Naive B cell (primary cell): ENCODE data around the gene SERPINH1. TPM values are rescaled to one million over a fixed set of nuclear protein-coding genes. Genes with fewer than 3 reads are reported as not detected.

Source experiments
- ATAC-seq, 2 donors: fragments of 150-1000 bp; cut with Tn5 transposase; 2 replicates each; pipeline ENCODE4 v1.10.0; 2021; ENCODE audit warnings: low read depth in 2 of 2, mild to moderate bottlenecking in 2 of 2, moderate library complexity in 2 of 2
- DNase-seq: peaks from one replicate; pipeline ENCODE4 v3.0.0; 2022
- H3K27ac Mint-ChIP-seq, 6 donors: one replicate each; pipeline ENCODE4 v1.8.0; 2020 to 2022; ENCODE audit warnings: mild to moderate bottlenecking in 6 of 6, mixed read lengths in 6 of 6, moderate library complexity in 5 of 6, inconsistent platforms in 2 of 6
- H3K27me3 Mint-ChIP-seq, 3 donors: one replicate each; pipeline ENCODE4 v1.8.0; 2021 to 2022; ENCODE audit warnings: mixed read lengths in 3 of 3, mild to moderate bottlenecking in 1 of 3
- H3K36me3 Mint-ChIP-seq, 2 donors: one replicate each; pipeline ENCODE4 v1.8.0; 2020 to 2022; ENCODE audit warnings: mixed read lengths in 2 of 2, inconsistent platforms in 1 of 2, mild to moderate bottlenecking in 1 of 2
- H3K4me1 Mint-ChIP-seq, 3 donors: one replicate each; pipeline ENCODE4 v1.8.0; 2020 to 2022; ENCODE audit warnings: mixed read lengths in 3 of 3, inconsistent platforms in 1 of 3, mild to moderate bottlenecking in 1 of 3, moderate library complexity in 1 of 3
- H3K4me3 Mint-ChIP-seq, 8 donors: one replicate each; pipeline ENCODE4 v1.8.0; 2020 to 2022; ENCODE audit warnings: mild to moderate bottlenecking in 8 of 8, mixed read lengths in 8 of 8, moderate library complexity in 8 of 8, inconsistent platforms in 2 of 8
- H3K9me3 Mint-ChIP-seq, 7 donors: one replicate each; pipeline ENCODE4 v1.8.0; 2020 to 2022; ENCODE audit warnings: mixed read lengths in 7 of 7, mild to moderate bottlenecking in 5 of 7, inconsistent platforms in 2 of 7, moderate library complexity in 1 of 7
- polyA plus RNA-seq, 6 donors: library from polyadenylated mRNA; unstranded; fragments of 300-500 nt; fragmentation: Illumina TruSeq; gene quantifications; one replicate each; pipeline ENCODE4 v1.2.3, GENCODE V29; 2021; ENCODE audit warnings: low read depth in 6 of 6

The SERPINH1 gene
- polyA plus RNA-seq, 6 donors from 2014 or later, result 0.40 to 1.4 (median 0.85) TPM; not detected in 1

- Mint-ChIP-seq H3K9me3 (no peaks in the 10 kb centered on the region), H3K4me1 (peaks cover 21 to 26% (median 25%) of the 10 kb centered on the region in 3 donors), H3K27ac (peak overlapping the region in 2 of 6 donors; percentile 5 to 66)
Observed at GRCh38 chr11:75563978-75564552, 2.0 kb downstream of the SERPINH1 start.

DNA sequence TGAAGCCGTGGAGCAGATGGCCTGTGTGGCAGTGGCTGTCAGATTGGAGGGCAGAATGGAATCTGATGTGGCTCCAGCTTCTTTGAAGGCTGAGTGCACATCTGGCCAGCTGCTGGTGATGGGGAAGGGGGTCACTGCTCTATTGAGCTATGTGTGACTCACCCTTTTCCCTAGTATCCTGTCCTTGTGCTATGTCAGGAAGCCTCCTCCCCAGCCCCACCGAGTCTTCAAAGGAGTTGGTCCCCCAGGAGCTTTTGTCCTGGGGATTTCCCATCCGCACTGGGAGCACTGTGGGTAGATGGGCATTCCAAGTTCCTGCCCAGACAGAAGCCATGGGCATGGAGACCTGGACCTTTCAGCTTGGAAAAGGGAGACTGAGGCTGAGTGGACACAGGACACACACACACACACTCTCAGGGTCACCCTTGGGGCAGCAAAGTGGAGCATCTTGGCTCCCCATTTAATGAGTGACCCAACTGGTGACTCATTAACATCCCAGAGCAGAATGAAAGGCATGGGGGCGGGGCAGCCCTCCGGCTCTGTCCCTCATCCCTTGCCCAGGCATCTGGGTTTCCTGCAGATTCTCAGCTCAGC lies 3.3 kb downstream of the SERPINH1 start:
- no peak for DNase-seq
- H3K4me1 Mint-ChIP-seq, result peaks cover 18 to 26% (median 25%) of the 10 kb centered on the region in 3 donors
- no peak overlapping the region for H3K27ac Mint-ChIP-seq
- H3K36me3 Mint-ChIP-seq, result no peaks in the 10 kb centered on the region
- ATAC-seq, result no peak
- peaks cover 0 to 5% (median 0%) of the 10 kb centered on the region in 3 donors for H3K27me3 Mint-ChIP-seq
- H3K9me3 Mint-ChIP-seq, result no peaks in the 10 kb centered on the region
- no peak overlapping the region for H3K4me3 Mint-ChIP-seq

More at GRCh38 chr11:75563978-75564552, 2.0 kb downstream of the SERPINH1 start:
- ATAC-seq (no peak), DNase-seq (no peak)
- H3K27me3 Mint-ChIP-seq, result peaks cover 0 to 11% (median 8%) of the 10 kb centered on the region in 3 donors
- H3K36me3 Mint-ChIP-seq, result no peaks in the 10 kb centered on the region
- peak overlapping the region in 7 of 8 donors; percentile 81 to 98 (median 96) for H3K4me3 Mint-ChIP-seq

DNA sequence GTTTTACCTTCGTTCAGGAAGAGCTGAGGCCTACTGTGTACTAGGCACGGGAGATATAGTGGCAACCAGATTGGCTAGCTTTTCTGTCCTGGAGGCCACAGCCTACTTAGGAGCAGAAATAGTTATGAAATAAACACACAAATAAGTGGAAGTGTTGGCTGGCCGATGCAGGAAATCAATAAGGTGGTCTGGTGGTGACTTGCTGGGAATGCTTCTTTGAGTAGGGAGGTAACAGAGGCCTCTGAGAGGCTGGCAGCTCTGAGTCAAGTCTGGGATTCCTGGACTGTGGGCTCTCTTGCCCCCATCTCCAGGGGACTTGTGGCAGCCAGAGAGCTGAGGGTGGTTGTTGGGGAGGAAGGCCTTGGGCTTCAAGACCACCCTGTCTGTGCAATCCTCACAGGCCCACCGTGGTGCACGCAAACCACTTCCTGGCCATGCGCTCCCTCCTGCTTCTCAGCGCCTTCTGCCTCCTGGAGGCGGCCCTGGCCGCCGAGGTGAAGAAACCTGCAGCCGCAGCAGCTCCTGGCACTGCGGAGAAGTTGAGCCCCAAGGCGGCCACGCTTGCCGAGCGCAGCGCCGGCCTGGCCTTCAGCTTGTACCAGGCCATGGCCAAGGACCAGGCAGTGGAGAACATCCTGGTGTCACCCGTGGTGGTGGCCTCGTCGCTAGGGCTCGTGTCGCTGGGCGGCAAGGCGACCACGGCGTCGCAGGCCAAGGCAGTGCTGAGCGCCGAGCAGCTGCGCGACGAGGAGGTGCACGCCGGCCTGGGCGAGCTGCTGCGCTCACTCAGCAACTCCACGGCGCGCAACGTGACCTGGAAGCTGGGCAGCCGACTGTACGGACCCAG lies 4.1 kb downstream of the SERPINH1 start:
- Mint-ChIP-seq H3K27ac (no peak overlapping the region), H3K36me3 (no peaks in the 10 kb centered on the region), H3K4me3 (no peak overlapping the region), H3K9me3 (no peaks in the 10 kb centered on the region), H3K27me3 (peaks cover 0 to 5% (median 0%) of the 10 kb centered on the region in 3 donors), H3K4me1 (peaks cover 18 to 26% (median 25%) of the 10 kb centered on the region in 3 donors)
- DNase-seq, result no peak
- no peak for ATAC-seq

DNA sequence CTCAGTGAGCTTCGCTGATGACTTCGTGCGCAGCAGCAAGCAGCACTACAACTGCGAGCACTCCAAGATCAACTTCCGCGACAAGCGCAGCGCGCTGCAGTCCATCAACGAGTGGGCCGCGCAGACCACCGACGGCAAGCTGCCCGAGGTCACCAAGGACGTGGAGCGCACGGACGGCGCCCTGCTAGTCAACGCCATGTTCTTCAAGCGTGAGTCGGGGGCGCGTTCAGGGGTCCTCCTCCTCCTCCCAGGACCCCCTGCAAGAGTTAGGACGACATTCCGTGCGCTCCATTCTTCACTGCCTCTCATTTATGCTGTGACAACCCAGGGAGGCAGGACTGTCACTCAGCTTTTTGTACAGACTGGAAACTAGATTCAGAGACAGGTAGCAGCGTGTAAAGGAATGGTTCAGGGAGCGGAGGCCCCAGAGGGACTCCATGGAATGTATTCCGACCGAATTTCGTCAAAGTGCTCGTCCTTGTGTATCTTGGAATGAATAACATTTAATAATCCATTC lies 4.8 kb downstream of the SERPINH1 start:
- peaks cover 14 to 21% (median 19%) of the 10 kb centered on the region in 3 donors for H3K4me1 Mint-ChIP-seq
- no peaks in the 10 kb centered on the region for H3K9me3 Mint-ChIP-seq
- H3K27me3 Mint-ChIP-seq, result peaks cover 0 to under 1% (median 0%) of the 10 kb centered on the region in 3 donors
- no peak overlapping the region for H3K4me3 Mint-ChIP-seq
- H3K36me3 Mint-ChIP-seq, result no peaks in the 10 kb centered on the region
- ATAC-seq, result no peak
- H3K27ac Mint-ChIP-seq, result no peak overlapping the region
- DNase-seq, result no peak

- DNase-seq (no peak), ATAC-seq (no peak)
- H3K27ac Mint-ChIP-seq, result no peak overlapping the region
- no peak overlapping the region for H3K4me3 Mint-ChIP-seq
- H3K36me3 Mint-ChIP-seq, result no peaks in the 10 kb centered on the region
- no peaks in the 10 kb centered on the region for H3K9me3 Mint-ChIP-seq
- H3K4me1 Mint-ChIP-seq, result peaks cover 6 to 10% (median 9%) of the 10 kb centered on the region in 3 donors
- H3K27me3 Mint-ChIP-seq, result no peaks in the 10 kb centered on the region
Observed at GRCh38 chr11:75567971-75568370, 5.9 kb downstream of the SERPINH1 start.

DNA sequence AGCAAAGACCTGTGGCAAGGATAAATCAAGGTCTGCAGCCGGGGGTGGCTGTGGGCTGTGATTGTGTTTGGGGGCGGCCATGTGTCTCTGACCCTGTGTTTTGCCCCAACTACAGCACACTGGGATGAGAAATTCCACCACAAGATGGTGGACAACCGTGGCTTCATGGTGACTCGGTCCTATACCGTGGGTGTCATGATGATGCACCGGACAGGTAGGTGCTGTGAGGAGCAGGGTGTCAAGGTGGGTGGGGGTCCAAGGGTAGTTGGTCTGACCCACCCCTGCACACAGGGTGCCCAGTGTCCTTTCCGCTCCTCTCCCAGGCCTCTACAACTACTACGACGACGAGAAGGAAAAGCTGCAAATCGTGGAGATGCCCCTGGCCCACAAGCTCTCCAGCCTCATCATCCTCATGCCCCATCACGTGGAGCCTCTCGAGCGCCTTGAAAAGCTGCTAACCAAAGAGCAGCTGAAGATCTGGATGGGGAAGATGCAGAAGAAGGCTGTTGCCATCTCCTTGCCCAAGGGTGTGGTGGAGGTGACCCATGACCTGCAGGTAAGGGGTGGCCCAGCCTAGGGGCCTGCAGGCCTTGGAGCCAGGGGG lies 6.7 kb downstream of the SERPINH1 start:
- Mint-ChIP-seq H3K27ac (no peak overlapping the region), H3K4me3 (no peak overlapping the region), H3K36me3 (no peaks in the 10 kb centered on the region), H3K27me3 (no peaks in the 10 kb centered on the region), H3K9me3 (no peaks in the 10 kb centered on the region), H3K4me1 (peaks cover 1 to 2% (median 2%) of the 10 kb centered on the region in 3 donors)
- ATAC-seq (no peak), DNase-seq (no peak)

DNA sequence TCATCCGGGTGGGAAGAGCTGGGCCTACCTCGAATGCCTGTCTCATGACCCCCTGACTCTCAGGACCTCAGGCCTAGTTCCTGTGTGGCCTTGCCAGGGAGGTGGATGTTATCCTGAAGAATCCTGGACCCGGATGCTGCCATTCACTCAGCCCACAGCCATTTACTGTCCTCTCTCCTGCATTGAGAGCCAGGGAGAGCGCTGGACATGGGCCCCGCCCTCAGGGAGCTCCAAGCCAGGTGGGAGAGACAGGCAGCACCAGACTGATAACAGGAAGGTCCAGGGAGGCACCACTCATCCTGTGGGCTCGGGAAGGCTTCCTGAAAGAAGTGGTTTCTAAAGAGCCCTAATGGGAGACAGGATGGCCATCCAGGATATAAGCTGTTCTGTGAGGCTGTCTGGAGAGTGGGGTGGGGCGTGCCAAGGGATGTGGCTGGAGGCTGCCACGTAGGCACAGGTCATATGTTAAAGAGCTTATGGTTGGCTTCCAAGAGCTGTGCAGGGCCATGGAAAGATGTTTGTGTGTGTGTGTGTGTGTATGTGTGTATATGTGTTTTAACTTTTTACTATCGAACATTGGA lies 8.6 kb downstream of the SERPINH1 start:
- Mint-ChIP-seq H3K36me3 (no peaks in the 10 kb centered on the region), H3K27me3 (no peaks in the 10 kb centered on the region), H3K4me1 (peaks cover under 1 to 5% (median 1%) of the 10 kb centered on the region in 3 donors), H3K4me3 (no peak overlapping the region), H3K27ac (peak overlapping the region in 1 of 6 donors; percentile 39), H3K9me3 (no peaks in the 10 kb centered on the region)
- ATAC-seq (no peak), DNase-seq (no peak)

GRCh38 chr11:75571625-75572024 lies 9.6 kb downstream of the SERPINH1 start:
- H3K27me3 Mint-ChIP-seq, result no peaks in the 10 kb centered on the region
- DNase-seq (no peak), ATAC-seq (no peak)
- H3K4me1 Mint-ChIP-seq, result peaks cover 10 to 15% (median 11%) of the 10 kb centered on the region in 3 donors
- no peaks in the 10 kb centered on the region for H3K36me3 Mint-ChIP-seq
- peak overlapping the region in 1 of 6 donors; percentile 65 for H3K27ac Mint-ChIP-seq
- peaks cover 0 to 3% (median 0%) of the 10 kb centered on the region in 7 donors for H3K9me3 Mint-ChIP-seq
- H3K4me3 Mint-ChIP-seq, result no peak overlapping the region

DNA sequence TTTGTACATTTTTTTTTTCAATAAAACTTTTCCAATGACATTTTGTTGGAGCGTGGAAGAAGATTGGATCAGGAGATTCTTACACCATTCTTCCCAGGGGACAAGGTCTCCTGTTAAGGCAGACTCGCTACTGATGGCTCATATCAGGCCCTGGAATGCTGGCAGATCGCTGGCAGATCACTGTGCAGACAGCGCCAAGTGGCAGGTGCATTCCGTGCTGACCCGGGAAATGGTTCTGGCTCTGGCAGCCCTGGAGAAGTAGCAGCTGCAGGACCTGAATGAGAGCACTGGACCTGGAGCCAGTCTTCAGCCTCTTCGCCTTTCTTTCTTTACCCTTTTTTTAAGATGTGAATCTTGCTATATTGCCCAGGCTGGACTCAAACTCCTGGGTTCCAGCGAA lies 10.7 kb downstream of the SERPINH1 start:
- Mint-ChIP-seq H3K9me3 (peaks cover 0 to 3% (median 0%) of the 10 kb centered on the region in 7 donors), H3K36me3 (no peaks in the 10 kb centered on the region), H3K4me1 (peaks cover 14 to 25% (median 15%) of the 10 kb centered on the region in 3 donors), H3K27ac (peak overlapping the region in 1 of 6 donors; percentile 27), H3K27me3 (no peaks in the 10 kb centered on the region), H3K4me3 (no peak overlapping the region)
- ATAC-seq, result no peak
- no peak for DNase-seq

DNA sequence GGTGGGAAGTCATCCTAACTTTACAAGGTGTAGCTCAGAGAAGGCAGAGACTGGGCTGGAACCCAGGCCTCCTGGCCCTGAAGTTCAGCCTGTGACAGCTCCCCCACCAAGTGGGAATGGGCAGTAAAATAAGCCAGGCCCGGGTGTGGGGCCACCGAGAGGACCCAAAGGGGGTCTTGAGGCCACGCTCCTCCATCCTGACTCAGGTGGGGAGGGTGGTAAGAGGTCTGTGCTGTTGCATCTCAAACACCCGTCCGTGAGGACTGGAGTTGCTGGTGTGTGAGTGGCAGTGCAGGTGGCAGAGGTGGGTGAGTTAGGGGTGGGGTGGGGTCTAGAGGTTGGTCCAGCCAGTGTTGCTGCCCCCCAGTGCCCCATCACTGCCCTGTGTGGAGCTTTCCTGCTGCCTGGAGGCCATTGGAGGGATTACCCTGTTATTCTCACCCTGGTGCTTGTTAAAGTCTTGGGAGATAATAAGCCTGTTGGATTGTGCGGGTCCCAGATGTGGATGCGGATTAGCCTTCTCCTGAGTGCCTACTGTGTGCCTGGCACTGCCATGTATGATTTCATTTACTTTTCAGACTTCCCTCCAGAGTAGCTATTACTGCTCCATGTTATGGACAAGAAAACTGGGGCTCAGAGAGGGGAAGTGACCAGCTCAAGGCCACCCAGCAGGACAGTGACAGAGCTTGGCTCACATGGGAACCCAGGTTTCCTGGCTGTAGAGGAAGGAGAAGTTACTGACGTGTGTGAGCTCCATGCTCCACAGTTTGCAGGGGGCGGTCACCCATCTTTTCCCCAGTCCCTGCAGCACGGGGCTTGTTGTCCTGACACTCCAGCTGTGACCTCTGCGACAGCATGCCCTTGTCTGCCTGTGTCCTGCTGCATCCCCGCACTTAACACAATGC lies 12.9 kb downstream of the SERPINH1 start:
- no peak for DNase-seq
- Mint-ChIP-seq H3K4me1 (peaks cover 19 to 43% (median 20%) of the 10 kb centered on the region in 3 donors), H3K4me3 (peak overlapping the region in 2 of 8 donors; percentile 40 to 41), H3K27ac (no peak overlapping the region), H3K9me3 (peaks cover 0 to 3% (median 0%) of the 10 kb centered on the region in 7 donors), H3K27me3 (no peaks in the 10 kb centered on the region), H3K36me3 (no peaks in the 10 kb centered on the region)
- no peak for ATAC-seq

DNA sequence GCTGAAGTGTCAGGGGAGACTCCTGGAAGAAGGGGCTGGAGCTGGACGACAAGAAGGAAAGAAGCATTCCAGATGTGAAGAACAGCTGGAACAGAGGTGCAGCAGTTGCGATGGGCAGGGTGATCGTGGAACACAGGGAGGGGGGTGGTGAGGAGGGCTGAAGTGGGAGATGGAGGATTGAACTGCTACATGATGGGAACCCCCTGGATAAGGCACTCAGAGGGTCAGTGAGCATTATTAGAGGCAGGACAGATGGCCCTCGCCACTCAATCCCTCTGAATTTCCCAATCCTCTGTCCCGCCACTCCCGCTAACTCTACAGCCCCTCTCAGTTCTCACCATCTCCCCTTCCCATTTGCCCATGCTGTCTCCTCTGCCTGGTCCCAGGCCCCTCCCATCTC lies 14.0 kb downstream of the SERPINH1 start:
- no peaks in the 10 kb centered on the region for H3K36me3 Mint-ChIP-seq
- DNase-seq (no peak), ATAC-seq (no peak)
- peak overlapping the region; percentile 21 to 96 (median 92) for H3K27ac Mint-ChIP-seq
- peaks cover 0 to 3% (median 0%) of the 10 kb centered on the region in 7 donors for H3K9me3 Mint-ChIP-seq
- H3K27me3 Mint-ChIP-seq, result no peaks in the 10 kb centered on the region
- peak overlapping the region in 3 of 8 donors; percentile 16 to 81 (median 16) for H3K4me3 Mint-ChIP-seq
- H3K4me1 Mint-ChIP-seq, result peaks cover 22 to 51% (median 26%) of the 10 kb centered on the region in 3 donors

- peak overlapping the region; percentile 21 to 96 (median 92) for H3K27ac Mint-ChIP-seq
- H3K9me3 Mint-ChIP-seq, result peaks cover 0 to 3% (median 0%) of the 10 kb centered on the region in 7 donors
- H3K4me3 Mint-ChIP-seq, result peak overlapping the region; percentile 6 to 81 (median 40)
- H3K36me3 Mint-ChIP-seq, result no peaks in the 10 kb centered on the region
- DNase-seq (peak; percentile 77), ATAC-seq (peak; percentile 94 to 95)
- H3K4me1 Mint-ChIP-seq, result peaks cover 22 to 51% (median 26%) of the 10 kb centered on the region in 3 donors
- peaks cover 0 to 3% (median 3%) of the 10 kb centered on the region in 3 donors for H3K27me3 Mint-ChIP-seq
Observed at GRCh38 chr11:75576499-75576918, 14.5 kb downstream of the SERPINH1 start.
